ENCODE results near the gene PRPF39.
A peak's percentile ranks its signal among the peaks of the same experiment; 100 is the strongest.

PRPF39 gene

GRCh38 chr14:45083617-45083975 is 320 bp upstream of the PRPF39 start:
- Histone ChIP-seq H3K4me3 (ENCODE audit: low read depth, low read length) (peak overlapping the region; percentile 53), H3K9me3 (ENCODE audit: control insufficient read depth, insufficient read depth, low read length) (no peaks in the 10 kb centered on the region), H3K27me3 (ENCODE audit: control insufficient read depth, insufficient read depth, low read length) (no peaks in the 10 kb centered on the region), H3K9ac (ENCODE audit: low read depth, low read length) (peak overlapping the region; percentile 51), H3K4me1 (ENCODE audit: control insufficient read depth, insufficient read depth, low read length) (peaks cover 5% of the 10 kb centered on the region), H3K36me3 (ENCODE audit: control insufficient read depth, insufficient read depth, low read length) (no peaks in the 10 kb centered on the region)

GRCh38 chr14:45084946-45085346 is 1.0 kb downstream of the PRPF39 start:
- Histone ChIP-seq H3K9me3 (ENCODE audit: control insufficient read depth, insufficient read depth, low read length) (no peaks in the 10 kb centered on the region), H3K4me3 (ENCODE audit: low read depth, low read length) (peak overlapping the region; percentile 76), H3K36me3 (ENCODE audit: control insufficient read depth, insufficient read depth, low read length) (no peaks in the 10 kb centered on the region), H3K9ac (ENCODE audit: low read depth, low read length) (peak overlapping the region; percentile 76), H3K27me3 (ENCODE audit: control insufficient read depth, insufficient read depth, low read length) (no peaks in the 10 kb centered on the region), H3K4me1 (ENCODE audit: control insufficient read depth, insufficient read depth, low read length) (peaks cover 5% of the 10 kb centered on the region)

GRCh38 chr14:45089813-45090212 is 5.9 kb downstream of the PRPF39 start:
- no peaks in the 10 kb centered on the region for H3K4me1 ChIP-seq (ENCODE audit: control insufficient read depth, insufficient read depth, low read length)
- H3K9ac ChIP-seq (ENCODE audit: low read depth, low read length): no peak overlapping the region
- no peak overlapping the region for H3K4me3 ChIP-seq (ENCODE audit: low read depth, low read length)
- no peaks in the 10 kb centered on the region for H3K27me3 ChIP-seq (ENCODE audit: control insufficient read depth, insufficient read depth, low read length)
- H3K9me3 ChIP-seq (ENCODE audit: control insufficient read depth, insufficient read depth, low read length): no peaks in the 10 kb centered on the region
- H3K36me3 ChIP-seq (ENCODE audit: control insufficient read depth, insufficient read depth, low read length): no peaks in the 10 kb centered on the region

GRCh38 chr14:45091710-45092109 is 7.8 kb downstream of the PRPF39 start:
- no peak overlapping the region for H3K4me3 ChIP-seq (ENCODE audit: low read depth, low read length)
- H3K36me3 ChIP-seq (ENCODE audit: control insufficient read depth, insufficient read depth, low read length): no peaks in the 10 kb centered on the region
- H3K9ac ChIP-seq (ENCODE audit: low read depth, low read length): no peak overlapping the region
- H3K4me1 ChIP-seq (ENCODE audit: control insufficient read depth, insufficient read depth, low read length): no peaks in the 10 kb centered on the region
- no peaks in the 10 kb centered on the region for H3K9me3 ChIP-seq (ENCODE audit: control insufficient read depth, insufficient read depth, low read length)
- no peaks in the 10 kb centered on the region for H3K27me3 ChIP-seq (ENCODE audit: control insufficient read depth, insufficient read depth, low read length)

GRCh38 chr14:45094275-45094674 is 10.4 kb downstream of the PRPF39 start:
- peaks cover 4% of the 10 kb centered on the region for H3K36me3 ChIP-seq (ENCODE audit: control insufficient read depth, insufficient read depth, low read length)
- no peak overlapping the region for H3K9ac ChIP-seq (ENCODE audit: low read depth, low read length)
- no peaks in the 10 kb centered on the region for H3K27me3 ChIP-seq (ENCODE audit: control insufficient read depth, insufficient read depth, low read length)
- no peaks in the 10 kb centered on the region for H3K9me3 ChIP-seq (ENCODE audit: control insufficient read depth, insufficient read depth, low read length)
- no peaks in the 10 kb centered on the region for H3K4me1 ChIP-seq (ENCODE audit: control insufficient read depth, insufficient read depth, low read length)
- no peak overlapping the region for H3K4me3 ChIP-seq (ENCODE audit: low read depth, low read length)

- no peaks in the 10 kb centered on the region for H3K4me1 ChIP-seq (ENCODE audit: control insufficient read depth, insufficient read depth, low read length)
- H3K4me3 ChIP-seq (ENCODE audit: low read depth, low read length): no peak overlapping the region
- H3K9me3 ChIP-seq (ENCODE audit: control insufficient read depth, insufficient read depth, low read length): no peaks in the 10 kb centered on the region
- peaks cover 4% of the 10 kb centered on the region for H3K36me3 ChIP-seq (ENCODE audit: control insufficient read depth, insufficient read depth, low read length)
- H3K9ac ChIP-seq (ENCODE audit: low read depth, low read length): no peak overlapping the region
- H3K27me3 ChIP-seq (ENCODE audit: control insufficient read depth, insufficient read depth, low read length): no peaks in the 10 kb centered on the region
Measured at GRCh38 chr14:45095143-45095542, 11.2 kb downstream of the PRPF39 start.

- no peak overlapping the region for H3K4me3 ChIP-seq (ENCODE audit: low read depth, low read length)
- H3K9ac ChIP-seq (ENCODE audit: low read depth, low read length): no peak overlapping the region
- peaks cover 4% of the 10 kb centered on the region for H3K36me3 ChIP-seq (ENCODE audit: control insufficient read depth, insufficient read depth, low read length)
- no peaks in the 10 kb centered on the region for H3K27me3 ChIP-seq (ENCODE audit: control insufficient read depth, insufficient read depth, low read length)
- H3K9me3 ChIP-seq (ENCODE audit: control insufficient read depth, insufficient read depth, low read length): no peaks in the 10 kb centered on the region
- no peaks in the 10 kb centered on the region for H3K4me1 ChIP-seq (ENCODE audit: control insufficient read depth, insufficient read depth, low read length)
Measured at GRCh38 chr14:45096218-45096617, 12.3 kb downstream of the PRPF39 start.

- Histone ChIP-seq H3K4me3 (ENCODE audit: low read depth, low read length) (no peak overlapping the region), H3K4me1 (ENCODE audit: control insufficient read depth, insufficient read depth, low read length) (no peaks in the 10 kb centered on the region), H3K36me3 (ENCODE audit: control insufficient read depth, insufficient read depth, low read length) (peaks cover 9% of the 10 kb centered on the region), H3K9me3 (ENCODE audit: control insufficient read depth, insufficient read depth, low read length) (no peaks in the 10 kb centered on the region), H3K9ac (ENCODE audit: low read depth, low read length) (no peak overlapping the region), H3K27me3 (ENCODE audit: control insufficient read depth, insufficient read depth, low read length) (no peaks in the 10 kb centered on the region)
Measured at GRCh38 chr14:45103806-45104205, 19.9 kb downstream of the PRPF39 start.

GRCh38 chr14:45104561-45104960 is 20.6 kb downstream of the PRPF39 start:
- no peaks in the 10 kb centered on the region for H3K27me3 ChIP-seq (ENCODE audit: control insufficient read depth, insufficient read depth, low read length)
- H3K9me3 ChIP-seq (ENCODE audit: control insufficient read depth, insufficient read depth, low read length): no peaks in the 10 kb centered on the region
- H3K9ac ChIP-seq (ENCODE audit: low read depth, low read length): no peak overlapping the region
- peaks cover 8% of the 10 kb centered on the region for H3K36me3 ChIP-seq (ENCODE audit: control insufficient read depth, insufficient read depth, low read length)
- no peak overlapping the region for H3K4me3 ChIP-seq (ENCODE audit: low read depth, low read length)
- no peaks in the 10 kb centered on the region for H3K4me1 ChIP-seq (ENCODE audit: control insufficient read depth, insufficient read depth, low read length)

GRCh38 chr14:45112896-45113781 is 29.2 kb downstream of the PRPF39 start:
- Histone ChIP-seq H3K36me3 (ENCODE audit: control insufficient read depth, insufficient read depth, low read length) (peaks cover 16% of the 10 kb centered on the region), H3K4me3 (ENCODE audit: low read depth, low read length) (no peak overlapping the region), H3K4me1 (ENCODE audit: control insufficient read depth, insufficient read depth, low read length) (no peaks in the 10 kb centered on the region)

GRCh38 chr14:45114327-45114726 is 30.4 kb downstream of the PRPF39 start:
- Histone ChIP-seq H3K27me3 (ENCODE audit: control insufficient read depth, insufficient read depth, low read length) (no peaks in the 10 kb centered on the region), H3K4me1 (ENCODE audit: control insufficient read depth, insufficient read depth, low read length) (no peaks in the 10 kb centered on the region), H3K9me3 (ENCODE audit: control insufficient read depth, insufficient read depth, low read length) (no peaks in the 10 kb centered on the region), H3K9ac (ENCODE audit: low read depth, low read length) (no peak overlapping the region), H3K36me3 (ENCODE audit: control insufficient read depth, insufficient read depth, low read length) (peaks cover 16% of the 10 kb centered on the region), H3K4me3 (ENCODE audit: low read depth, low read length) (no peak overlapping the region)

More at GRCh38 chr14:45112896-45113781, 29.2 kb downstream of the PRPF39 start:
- Histone ChIP-seq H3K9ac (ENCODE audit: low read depth, low read length) (no peak overlapping the region), H3K27me3 (ENCODE audit: control insufficient read depth, insufficient read depth, low read length) (no peaks in the 10 kb centered on the region), H3K9me3 (ENCODE audit: control insufficient read depth, insufficient read depth, low read length) (no peaks in the 10 kb centered on the region)

- no peaks in the 10 kb centered on the region for H3K4me1 ChIP-seq (ENCODE audit: control insufficient read depth, insufficient read depth, low read length)
- no peaks in the 10 kb centered on the region for H3K27me3 ChIP-seq (ENCODE audit: control insufficient read depth, insufficient read depth, low read length)
- H3K9ac ChIP-seq (ENCODE audit: low read depth, low read length): no peak overlapping the region
- H3K4me3 ChIP-seq (ENCODE audit: low read depth, low read length): no peak overlapping the region
- H3K9me3 ChIP-seq (ENCODE audit: control insufficient read depth, insufficient read depth, low read length): no peaks in the 10 kb centered on the region
- H3K36me3 ChIP-seq (ENCODE audit: control insufficient read depth, insufficient read depth, low read length): peaks cover 13% of the 10 kb centered on the region
Measured at GRCh38 chr14:45118594-45118993, 34.7 kb downstream of the PRPF39 start.

Measured in iPS-15b (cell line).